GM23248 (cell line): ENCODE data around the gene GJA9.

ENCODE experiments used
- EZH2 ChIP-seq: fragments of 200-600 bp; sonication (generic); IDR thresholded peaks from 2 replicates; pipeline ENCODE4 v1.6.1; 2018; ENCODE audit warnings: antibody characterized with exemption, mild to moderate bottlenecking; ENCODE audit not compliant: insufficient read depth, poor library complexity, severe bottlenecking
- EZH2phosphoT487 ChIP-seq: fragments of 200-600 bp; sonication (generic); IDR thresholded peaks from 2 replicates; pipeline ENCODE4 v1.6.1; 2018; ENCODE audit warnings: antibody characterized with exemption, moderate library complexity, mild to moderate bottlenecking, low read depth; ENCODE audit not compliant: insufficient read depth

DNA sequence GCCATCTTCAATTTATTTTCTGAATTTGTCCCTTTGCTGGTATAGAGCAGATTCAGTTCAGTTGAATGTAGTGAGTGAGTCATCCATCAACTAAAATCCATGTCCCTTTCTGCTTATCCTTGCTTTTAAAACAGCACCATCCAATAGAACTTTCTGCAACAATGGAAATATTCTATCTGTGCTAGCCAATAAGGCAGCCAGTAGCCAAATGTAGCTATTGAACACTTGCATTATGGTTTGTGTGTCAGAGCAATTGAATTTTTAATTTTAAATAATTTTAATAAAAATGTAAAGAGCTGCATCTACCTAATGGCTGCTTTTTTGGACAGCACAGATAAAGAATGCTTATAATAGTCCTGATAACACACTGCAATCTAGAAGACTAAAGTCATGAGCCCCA is at the start of gene GJA9:
- no peak for TF ChIP-seq EZH2
- TF ChIP-seq EZH2phosphoT487 = no peak
